Activated CD4-positive, alpha-beta T cell treated with anti-CD3 and anti-CD28 coated beads, Interleukin-2, amount 10 ng/mL, durations not matched to agents 24 days and 14 days (primary cell): ENCODE results near the gene CAV2. TPM values are rescaled to one million over a fixed set of nuclear protein-coding genes. Genes with fewer than 3 reads are reported as not detected.
A peak's percentile ranks its signal among the peaks of the same experiment; 100 is the strongest.

Source experiments
- DNase-seq: peaks from one replicate; pipeline ENCODE4 v3.0.0; 2022
- H3K27ac Mint-ChIP-seq: one replicate; pipeline ENCODE4 v1.8.0; 2022; ENCODE audit warnings: mild to moderate bottlenecking, mixed read lengths
- H3K27me3 Mint-ChIP-seq: one replicate; pipeline ENCODE4 v1.8.0; 2022; ENCODE audit warnings: mixed read lengths
- H3K36me3 Mint-ChIP-seq: one replicate; pipeline ENCODE4 v1.8.0; 2022; ENCODE audit warnings: low read depth, mild to moderate bottlenecking, mixed read lengths
- H3K4me1 Mint-ChIP-seq: one replicate; pipeline ENCODE4 v1.8.0; 2021; ENCODE audit warnings: mixed read lengths
- H3K4me3 Mint-ChIP-seq: one replicate; pipeline ENCODE4 v1.8.0; 2022; ENCODE audit warnings: mild to moderate bottlenecking, moderate library complexity, mixed read lengths
- H3K9me3 Mint-ChIP-seq: one replicate; pipeline ENCODE4 v1.8.0; 2021; ENCODE audit warnings: mixed read lengths
- intact Hi-C: fragments of 100-400 bp; cut with micrococcal nuclease; formaldehyde crosslinking; loops from one replicate; pipeline ENCODE4 v1.15.1; 2023
- total RNA-seq: library from RNA; stranded (reverse); gene quantifications from 2 replicates; pipeline ENCODE4 v1.2.3, GENCODE V29; 2022

CAV2 gene
- total RNA-seq, 1 donor from 2014 or later, result not detected

GRCh38 chr7:116552602-116553001 lies 53.1 kb downstream of the CAV2 start:
- H3K27ac Mint-ChIP-seq, result no peak overlapping the region
- no peaks in the 10 kb centered on the region for H3K4me1 Mint-ChIP-seq
- H3K9me3 Mint-ChIP-seq, result no peaks in the 10 kb centered on the region
- H3K27me3 Mint-ChIP-seq, result peaks cover 21% of the 10 kb centered on the region
- H3K36me3 Mint-ChIP-seq, result no peaks in the 10 kb centered on the region
- intact Hi-C loops, result no loop called here
- peak; percentile 30 for DNase-seq
- H3K4me3 Mint-ChIP-seq, result no peak overlapping the region

DNA sequence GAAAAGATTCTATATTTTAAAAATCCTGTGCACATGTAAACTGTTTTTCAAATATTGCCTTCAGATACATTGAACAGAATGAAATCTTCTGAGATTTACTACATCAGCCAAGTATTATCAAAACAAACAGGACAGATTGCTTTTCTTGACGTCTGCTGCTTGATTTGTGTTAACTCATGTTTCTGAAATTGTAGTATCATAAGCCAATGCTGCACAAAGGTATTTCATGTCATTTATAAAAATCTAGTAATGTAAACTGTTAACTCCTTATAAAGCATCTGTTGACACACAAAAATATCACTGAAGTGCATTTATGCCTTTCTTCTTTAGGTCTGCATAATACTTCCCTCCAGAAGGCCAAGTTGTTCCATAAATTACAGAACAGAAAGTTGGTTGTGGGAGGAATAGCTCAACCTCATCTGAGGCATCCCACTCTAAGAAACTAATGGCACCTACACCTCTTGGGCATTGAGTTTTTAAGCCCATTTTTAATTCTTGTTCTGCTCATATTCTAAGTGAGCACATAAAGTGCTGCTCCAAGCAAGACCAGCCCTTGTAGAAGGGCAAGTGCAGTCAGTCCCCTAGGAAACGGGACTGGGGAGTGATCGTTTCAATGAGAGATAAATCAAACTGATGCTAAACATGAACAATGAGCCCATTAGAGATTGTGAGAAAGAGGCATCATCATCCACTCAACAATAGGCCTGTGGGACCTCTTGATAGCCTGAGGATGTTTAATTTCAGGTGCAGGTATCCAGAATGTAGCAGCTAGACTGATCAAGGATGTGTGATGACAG lies 53.8 kb downstream of the CAV2 start:
- Mint-ChIP-seq H3K27me3 (peaks cover 25% of the 10 kb centered on the region), H3K9me3 (no peaks in the 10 kb centered on the region), H3K27ac (no peak overlapping the region), H3K4me3 (no peak overlapping the region), H3K36me3 (no peaks in the 10 kb centered on the region), H3K4me1 (no peaks in the 10 kb centered on the region)
- no peak for DNase-seq
- intact Hi-C loops, result no loop called here

GRCh38 chr7:116554436-116554835 lies 54.9 kb downstream of the CAV2 start:
- peak; percentile 4 for DNase-seq
- no peak overlapping the region for H3K4me3 Mint-ChIP-seq
- intact Hi-C loops, result no loop called here
- H3K4me1 Mint-ChIP-seq, result no peaks in the 10 kb centered on the region
- peaks cover 26% of the 10 kb centered on the region for H3K27me3 Mint-ChIP-seq
- H3K27ac Mint-ChIP-seq, result no peak overlapping the region
- H3K9me3 Mint-ChIP-seq, result no peaks in the 10 kb centered on the region
- H3K36me3 Mint-ChIP-seq, result no peaks in the 10 kb centered on the region

GRCh38 chr7:116554911-116555310 lies 55.4 kb downstream of the CAV2 start:
- Mint-ChIP-seq H3K36me3 (no peaks in the 10 kb centered on the region), H3K27me3 (peaks cover 30% of the 10 kb centered on the region), H3K27ac (no peak overlapping the region), H3K9me3 (no peaks in the 10 kb centered on the region), H3K4me1 (no peaks in the 10 kb centered on the region), H3K4me3 (no peak overlapping the region)
- DNase-seq, result no peak
- intact Hi-C loops, result no loop called here

GRCh38 chr7:116557066-116557585 lies 57.6 kb downstream of the CAV2 start:
- Mint-ChIP-seq H3K4me3 (no peak overlapping the region), H3K27ac (no peak overlapping the region), H3K9me3 (no peaks in the 10 kb centered on the region), H3K27me3 (peaks cover 33% of the 10 kb centered on the region), H3K4me1 (no peaks in the 10 kb centered on the region), H3K36me3 (no peaks in the 10 kb centered on the region)
- no peak for DNase-seq
- intact Hi-C loops, result no loop called here

- no peaks in the 10 kb centered on the region for H3K4me1 Mint-ChIP-seq
- no peak overlapping the region for H3K27ac Mint-ChIP-seq
- H3K9me3 Mint-ChIP-seq, result no peaks in the 10 kb centered on the region
- no peak overlapping the region for H3K4me3 Mint-ChIP-seq
- H3K27me3 Mint-ChIP-seq, result peaks cover 36% of the 10 kb centered on the region
- no peaks in the 10 kb centered on the region for H3K36me3 Mint-ChIP-seq
- intact Hi-C loops, result no loop called here
- DNase-seq, result no peak
Observed at GRCh38 chr7:116557901-116558300, 58.4 kb downstream of the CAV2 start.

Other genes with a start within 250 kb of the CAV2 start
- 0.12 and 0.17 TPM in 2 replicates for gene CAV1, start 25.3 kb downstream of the CAV2 start, total RNA-seq
- 2.2 and 2.3 TPM in 2 replicates for gene MET, start 172.5 kb downstream of the CAV2 start, total RNA-seq